Measurements from ENCODE around the gene PTGER4.
A peak's percentile ranks its signal among the peaks of the same experiment; 100 is the strongest.
"Not testable (repeated sequence)": the region's sequence is repeated elsewhere in the genome, so short reads cannot be mapped to it uniquely, and the experiment has no call there.

Gene PTGER4

DNA sequence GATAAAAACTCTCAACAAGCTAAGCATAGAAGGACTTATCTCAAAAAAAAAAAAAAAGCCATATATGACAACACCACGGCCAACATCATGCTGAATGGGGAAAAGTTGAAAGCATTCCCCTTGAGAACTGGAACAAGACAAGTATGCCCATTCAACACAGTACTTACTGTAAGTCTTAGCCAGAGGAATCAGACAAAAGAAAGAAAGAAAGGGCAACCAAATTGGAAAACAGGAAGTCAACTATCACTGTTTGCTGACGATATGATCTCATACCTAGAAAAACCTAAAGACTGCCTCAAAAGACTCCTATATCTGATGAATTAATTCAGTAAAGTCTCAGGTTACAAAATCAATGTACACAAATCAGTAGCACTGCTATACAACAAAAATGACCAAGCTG is 24.6 kb upstream of the PTGER4 start:
- TF ChIP-seq, protein P1, sequence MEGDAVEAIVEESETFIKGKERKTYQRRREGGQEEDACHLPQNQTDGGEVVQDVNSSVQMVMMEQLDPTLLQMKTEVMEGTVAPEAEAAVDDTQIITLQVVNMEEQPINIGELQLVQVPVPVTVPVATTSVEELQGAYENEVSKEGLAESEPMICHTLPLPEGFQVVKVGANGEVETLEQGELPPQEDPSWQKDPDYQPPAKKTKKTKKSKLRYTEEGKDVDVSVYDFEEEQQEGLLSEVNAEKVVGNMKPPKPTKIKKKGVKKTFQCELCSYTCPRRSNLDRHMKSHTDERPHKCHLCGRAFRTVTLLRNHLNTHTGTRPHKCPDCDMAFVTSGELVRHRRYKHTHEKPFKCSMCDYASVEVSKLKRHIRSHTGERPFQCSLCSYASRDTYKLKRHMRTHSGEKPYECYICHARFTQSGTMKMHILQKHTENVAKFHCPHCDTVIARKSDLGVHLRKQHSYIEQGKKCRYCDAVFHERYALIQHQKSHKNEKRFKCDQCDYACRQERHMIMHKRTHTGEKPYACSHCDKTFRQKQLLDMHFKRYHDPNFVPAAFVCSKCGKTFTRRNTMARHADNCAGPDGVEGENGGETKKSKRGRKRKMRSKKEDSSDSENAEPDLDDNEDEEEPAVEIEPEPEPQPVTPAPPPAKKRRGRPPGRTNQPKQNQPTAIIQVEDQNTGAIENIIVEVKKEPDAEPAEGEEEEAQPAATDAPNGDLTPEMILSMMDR (IDR thresholded peaks at IDR 0.05; ENCODE audit: insufficient read depth, low read depth, low read length, missing control alignments): no peak
- H3K4me3 ChIP-seq (ENCODE audit: low read length): no peak overlapping the region
- DNase-seq (ENCODE audit: low read depth): no peak

DNA sequence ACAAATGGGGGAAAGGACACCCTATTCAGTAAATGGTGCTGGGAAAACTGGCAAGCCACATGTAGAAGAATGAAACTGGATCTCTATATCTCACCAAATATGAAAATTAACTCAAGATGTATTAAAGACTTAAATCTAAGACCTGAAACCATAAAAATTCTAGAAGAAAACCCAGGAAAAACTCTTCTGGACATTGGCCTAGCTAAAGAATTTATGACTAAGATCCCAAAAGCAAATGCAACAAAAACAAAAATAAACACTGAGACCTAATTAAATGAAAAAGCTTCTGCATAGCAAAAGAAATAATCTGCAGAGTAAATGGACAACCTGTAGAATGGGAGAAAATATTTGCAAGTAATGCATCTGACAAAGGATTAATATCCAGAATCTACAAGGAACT is 23.6 kb upstream of the PTGER4 start:
- DNase-seq (ENCODE audit: low read depth); H3K4me3 ChIP-seq (ENCODE audit: low read length): not testable (repeated sequence)

DNA sequence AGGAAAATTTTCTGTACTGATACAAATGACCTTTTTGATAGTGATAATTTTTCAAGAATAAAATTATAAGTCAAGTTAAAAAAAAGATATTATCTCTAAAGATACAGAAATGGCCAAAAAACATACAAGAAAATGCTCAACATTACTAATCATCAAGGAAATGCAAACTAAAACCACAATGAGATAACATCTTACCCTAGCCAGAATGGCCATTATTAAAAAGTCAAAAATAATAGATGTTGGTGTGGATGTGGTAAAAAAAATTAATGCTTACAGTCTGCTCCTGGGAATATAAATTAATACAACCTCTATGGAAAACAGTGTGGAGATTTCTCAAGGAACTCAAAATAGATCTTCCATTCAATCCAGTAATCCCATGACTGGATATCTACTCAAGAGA is 22.9 kb upstream of the PTGER4 start:
- H3K4me3 ChIP-seq (ENCODE audit: low read length): no peak overlapping the region
- DNase-seq (ENCODE audit: low read depth): no peak
- TF ChIP-seq, protein P1 (IDR thresholded peaks at IDR 0.05; ENCODE audit: insufficient read depth, low read depth, low read length, missing control alignments): no peak

DNA sequence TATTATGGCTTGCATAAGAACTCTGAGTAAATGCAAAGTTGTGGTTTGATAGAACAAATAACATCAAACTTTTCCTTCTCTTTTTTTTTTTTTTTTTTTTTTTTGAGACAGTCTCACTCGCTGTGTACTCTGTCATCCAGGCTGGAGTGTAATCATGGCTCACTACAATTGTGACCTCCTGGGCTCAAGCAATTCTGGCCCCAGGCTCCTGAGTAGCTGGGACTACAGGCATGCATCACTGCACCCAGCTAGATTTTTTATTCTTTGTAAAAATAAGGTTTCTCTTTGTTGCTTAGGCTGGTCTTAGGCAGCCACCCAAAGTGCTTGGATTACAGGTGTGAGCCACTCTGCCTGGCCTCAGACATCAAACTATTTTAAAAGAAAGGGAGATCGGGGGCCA is 19.0 kb upstream of the PTGER4 start:
- no peak overlapping the region for H3K4me3 ChIP-seq (ENCODE audit: low read length)
- TF ChIP-seq, protein P1 (IDR thresholded peaks at IDR 0.05; ENCODE audit: insufficient read depth, low read depth, low read length, missing control alignments): no peak
- DNase-seq (ENCODE audit: low read depth): no peak

DNA sequence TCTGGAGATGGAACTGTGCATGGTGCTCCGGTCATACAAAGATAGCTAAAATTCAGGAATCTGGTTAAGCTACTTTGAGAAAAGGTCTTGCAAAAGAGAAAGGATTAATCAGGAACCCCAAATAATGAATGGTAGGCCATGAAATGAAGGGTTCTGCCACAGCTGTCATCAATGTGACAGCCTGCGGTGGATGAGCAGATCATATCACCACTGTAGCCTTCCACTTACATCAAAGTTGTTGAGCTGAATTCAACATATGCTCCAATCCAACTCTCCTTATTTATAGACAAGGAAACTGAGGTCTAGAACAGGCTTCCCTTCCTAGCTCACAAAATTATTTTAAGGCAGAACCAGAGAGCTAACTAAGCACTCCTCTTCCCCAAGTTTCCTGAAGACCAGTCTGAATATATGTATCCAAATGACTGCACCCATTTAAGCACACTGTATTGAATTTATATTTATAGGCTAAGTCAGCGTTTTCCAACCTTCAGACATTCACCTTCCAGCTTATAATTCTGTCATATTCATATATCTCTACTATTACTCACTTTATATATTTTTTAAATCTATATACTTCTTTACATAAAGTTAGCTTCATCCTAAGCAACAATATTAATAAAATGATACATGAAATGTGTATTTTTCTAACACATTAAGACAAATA is 13.9 kb upstream of the PTGER4 start:
- DNase-seq (ENCODE audit: low read depth): no peak
- no peak overlapping the region for H3K4me3 ChIP-seq (ENCODE audit: low read length)
- TF ChIP-seq, protein P1 (IDR thresholded peaks at IDR 0.05; ENCODE audit: insufficient read depth, low read depth, low read length, missing control alignments): no peak

DNA sequence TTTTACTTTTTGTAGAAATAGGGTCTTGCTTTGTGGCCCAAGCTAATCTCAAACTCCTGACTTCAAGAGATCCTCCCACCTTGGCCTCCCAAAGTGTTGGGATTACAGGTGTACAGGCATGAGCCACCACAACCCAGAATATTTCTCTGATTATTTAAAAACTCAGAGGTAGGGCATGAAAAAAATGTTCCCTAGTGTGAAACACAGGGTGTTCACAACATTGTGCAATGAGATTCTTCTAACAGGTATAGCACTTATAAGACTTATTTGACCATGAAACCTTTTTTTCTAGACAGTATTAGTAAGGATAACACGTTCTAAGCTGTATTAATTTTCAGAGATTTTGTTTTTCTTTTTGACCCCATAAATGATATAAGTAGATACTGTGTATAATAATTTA is 13.1 kb upstream of the PTGER4 start:
- peak; percentile 56 for DNase-seq (ENCODE audit: low read depth)
- TF ChIP-seq, protein P1 (IDR thresholded peaks at IDR 0.05; ENCODE audit: insufficient read depth, low read depth, low read length, missing control alignments): no peak
- H3K4me3 ChIP-seq (ENCODE audit: low read length): no peak overlapping the region

DNA sequence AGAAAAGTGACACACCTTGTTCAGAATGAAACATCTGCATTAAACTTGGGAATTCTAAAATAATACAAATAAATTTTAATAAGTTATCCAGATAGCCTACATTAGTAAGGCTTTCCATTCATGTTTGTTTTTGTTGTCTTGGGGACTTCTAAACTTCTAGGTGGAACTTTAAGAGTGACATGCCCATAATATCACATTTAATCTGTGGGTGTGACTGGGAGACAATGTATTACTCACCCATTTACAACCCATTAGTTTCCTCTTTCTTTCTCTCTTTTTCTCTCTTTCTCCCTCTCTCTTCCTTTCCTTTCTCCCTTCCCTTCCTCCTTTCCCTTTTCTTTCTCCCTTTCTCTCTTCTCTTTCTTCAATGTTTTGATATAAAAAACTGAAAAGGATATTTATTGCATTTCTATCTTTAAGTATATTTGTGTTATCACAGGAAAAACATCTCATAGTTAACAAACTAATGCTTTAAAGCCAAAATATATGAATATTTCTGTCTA is 12.5 kb upstream of the PTGER4 start:
- TF ChIP-seq, protein P1 (IDR thresholded peaks at IDR 0.05; ENCODE audit: insufficient read depth, low read depth, low read length, missing control alignments): no peak
- H3K4me3 ChIP-seq (ENCODE audit: low read length): no peak overlapping the region
- DNase-seq (ENCODE audit: low read depth): no peak
